HL-60 (cell line): ENCODE measurements around the gene SHC1.

Experiments used
- GABPA ChIP-seq: IDR thresholded peaks from 2 replicates; pipeline ENCODE4 v1.6.1; 2012; ENCODE audit warnings: low read depth
- POLR2AphosphoS5 ChIP-seq: IDR thresholded peaks from 2 replicates; pipeline ENCODE4 v1.6.1; 2012; ENCODE audit warnings: low read depth
- SPI1 ChIP-seq: IDR thresholded peaks from 2 replicates; pipeline ENCODE4 v1.6.1; 2012; ENCODE audit warnings: low read depth, mild to moderate bottlenecking, borderline replicate concordance
- TF ChIP-seq, protein P1 (sequence below): IDR thresholded peaks from one replicate; pipeline ENCODE4 v1.5.1; 2011; ENCODE audit warnings: low read length, control low read depth, inconsistent platforms; ENCODE audit not compliant: insufficient read depth
- TF ChIP-seq, protein P2 (sequence below): IDR thresholded peaks from 2 replicates; pipeline ENCODE4 v1.6.1; 2012; ENCODE audit warnings: low read depth; ENCODE audit not compliant: insufficient replicate concordance

DNA sequence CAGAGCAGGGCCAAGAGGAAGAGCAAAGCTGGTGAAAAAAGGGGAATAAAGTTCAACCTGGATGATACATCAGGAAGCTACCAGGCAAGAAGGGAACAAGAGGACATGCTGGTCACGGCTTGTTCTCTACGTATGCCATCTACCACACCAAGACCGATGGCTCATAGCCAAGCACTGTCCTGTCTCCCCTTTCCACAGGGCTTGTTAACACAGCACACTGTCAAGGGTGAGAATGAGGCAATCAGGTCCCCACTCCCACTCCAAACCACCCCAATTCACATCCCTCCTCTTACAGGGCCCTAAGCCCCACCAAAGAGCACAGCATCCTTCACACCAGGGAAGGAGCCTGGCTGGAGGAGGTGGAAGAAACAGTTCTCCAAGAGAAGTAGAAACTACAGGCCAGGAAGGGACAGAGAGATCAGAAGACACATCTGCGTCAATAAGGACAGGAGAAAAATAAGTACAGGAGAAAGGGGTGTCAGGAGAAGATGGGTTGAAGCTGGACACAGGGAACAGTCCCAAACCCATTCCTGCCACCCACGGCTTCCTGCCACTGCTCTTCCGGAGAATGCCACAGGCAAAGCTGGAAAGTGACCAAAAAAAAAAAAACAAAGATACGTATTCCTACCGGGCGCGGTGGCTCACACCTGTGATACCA, 923 bp upstream of the SHC1 start:
- TF ChIP-seq, protein P1, sequence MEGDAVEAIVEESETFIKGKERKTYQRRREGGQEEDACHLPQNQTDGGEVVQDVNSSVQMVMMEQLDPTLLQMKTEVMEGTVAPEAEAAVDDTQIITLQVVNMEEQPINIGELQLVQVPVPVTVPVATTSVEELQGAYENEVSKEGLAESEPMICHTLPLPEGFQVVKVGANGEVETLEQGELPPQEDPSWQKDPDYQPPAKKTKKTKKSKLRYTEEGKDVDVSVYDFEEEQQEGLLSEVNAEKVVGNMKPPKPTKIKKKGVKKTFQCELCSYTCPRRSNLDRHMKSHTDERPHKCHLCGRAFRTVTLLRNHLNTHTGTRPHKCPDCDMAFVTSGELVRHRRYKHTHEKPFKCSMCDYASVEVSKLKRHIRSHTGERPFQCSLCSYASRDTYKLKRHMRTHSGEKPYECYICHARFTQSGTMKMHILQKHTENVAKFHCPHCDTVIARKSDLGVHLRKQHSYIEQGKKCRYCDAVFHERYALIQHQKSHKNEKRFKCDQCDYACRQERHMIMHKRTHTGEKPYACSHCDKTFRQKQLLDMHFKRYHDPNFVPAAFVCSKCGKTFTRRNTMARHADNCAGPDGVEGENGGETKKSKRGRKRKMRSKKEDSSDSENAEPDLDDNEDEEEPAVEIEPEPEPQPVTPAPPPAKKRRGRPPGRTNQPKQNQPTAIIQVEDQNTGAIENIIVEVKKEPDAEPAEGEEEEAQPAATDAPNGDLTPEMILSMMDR, result no peak
- TF ChIP-seq POLR2AphosphoS5, result no peak
- TF ChIP-seq GABPA, result no peak
- TF ChIP-seq, protein P2, sequence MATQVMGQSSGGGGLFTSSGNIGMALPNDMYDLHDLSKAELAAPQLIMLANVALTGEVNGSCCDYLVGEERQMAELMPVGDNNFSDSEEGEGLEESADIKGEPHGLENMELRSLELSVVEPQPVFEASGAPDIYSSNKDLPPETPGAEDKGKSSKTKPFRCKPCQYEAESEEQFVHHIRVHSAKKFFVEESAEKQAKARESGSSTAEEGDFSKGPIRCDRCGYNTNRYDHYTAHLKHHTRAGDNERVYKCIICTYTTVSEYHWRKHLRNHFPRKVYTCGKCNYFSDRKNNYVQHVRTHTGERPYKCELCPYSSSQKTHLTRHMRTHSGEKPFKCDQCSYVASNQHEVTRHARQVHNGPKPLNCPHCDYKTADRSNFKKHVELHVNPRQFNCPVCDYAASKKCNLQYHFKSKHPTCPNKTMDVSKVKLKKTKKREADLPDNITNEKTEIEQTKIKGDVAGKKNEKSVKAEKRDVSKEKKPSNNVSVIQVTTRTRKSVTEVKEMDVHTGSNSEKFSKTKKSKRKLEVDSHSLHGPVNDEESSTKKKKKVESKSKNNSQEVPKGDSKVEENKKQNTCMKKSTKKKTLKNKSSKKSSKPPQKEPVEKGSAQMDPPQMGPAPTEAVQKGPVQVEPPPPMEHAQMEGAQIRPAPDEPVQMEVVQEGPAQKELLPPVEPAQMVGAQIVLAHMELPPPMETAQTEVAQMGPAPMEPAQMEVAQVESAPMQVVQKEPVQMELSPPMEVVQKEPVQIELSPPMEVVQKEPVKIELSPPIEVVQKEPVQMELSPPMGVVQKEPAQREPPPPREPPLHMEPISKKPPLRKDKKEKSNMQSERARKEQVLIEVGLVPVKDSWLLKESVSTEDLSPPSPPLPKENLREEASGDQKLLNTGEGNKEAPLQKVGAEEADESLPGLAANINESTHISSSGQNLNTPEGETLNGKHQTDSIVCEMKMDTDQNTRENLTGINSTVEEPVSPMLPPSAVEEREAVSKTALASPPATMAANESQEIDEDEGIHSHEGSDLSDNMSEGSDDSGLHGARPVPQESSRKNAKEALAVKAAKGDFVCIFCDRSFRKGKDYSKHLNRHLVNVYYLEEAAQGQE, result no peak
- TF ChIP-seq SPI1, result no peak
